Measurements from ENCODE around the gene YPEL3.

YPEL3 gene

DNA sequence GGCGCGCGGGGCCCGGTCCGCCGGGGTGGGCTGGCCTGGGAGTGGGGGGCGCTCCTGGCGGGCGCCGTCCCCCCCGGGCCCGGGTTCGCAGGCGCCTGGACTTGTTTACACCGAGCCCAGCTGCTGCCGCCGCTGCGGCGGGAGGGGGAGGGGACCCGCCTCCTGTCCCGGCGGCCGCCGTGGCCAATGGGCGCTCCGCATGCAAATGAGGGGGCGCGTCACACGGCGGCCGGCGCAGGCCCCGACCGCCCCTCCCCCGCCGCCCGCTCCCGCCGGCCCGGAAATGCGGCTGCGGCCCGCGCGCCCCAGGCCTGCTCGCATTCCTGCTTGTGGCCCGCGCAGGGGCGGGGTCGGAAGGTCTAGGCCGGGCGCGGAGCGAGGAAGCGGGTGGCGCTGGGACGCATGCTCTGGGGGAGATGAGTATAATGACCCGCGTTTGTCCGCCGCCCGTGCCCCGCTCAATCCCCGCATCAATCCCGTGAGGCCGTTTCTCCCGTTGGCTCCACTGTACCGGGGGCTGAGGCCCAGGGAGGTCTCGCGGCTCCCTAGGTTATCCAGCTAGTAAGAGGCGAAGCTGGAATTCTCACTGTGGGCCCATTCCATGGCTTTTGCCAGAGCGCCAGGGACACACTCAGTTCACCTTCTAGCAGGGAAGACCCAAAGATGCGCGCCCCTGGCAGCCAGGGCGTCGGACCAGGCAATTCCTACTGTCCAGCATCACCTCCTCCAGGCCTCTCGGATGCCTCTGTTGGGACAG lies at the start of gene YPEL3:
YPEL3 (minus strand) TSS at position 109 of the 757 bp plus-strand sequence. CDS start 731 bp downstream, outside the sequence.
- peak; percentile 98 for DNase-seq (ENCODE audit: extremely low spot score)
- CTCF ChIA-PET, result interaction anchor here (0.9 kb wide), 1 partner anchor 16 kb away, joined by 3 read pairs; no protein-coding TSS in a partner anchor
- POLR2A ChIA-PET, result no interaction called here
- TF ChIP-seq, protein P1, sequence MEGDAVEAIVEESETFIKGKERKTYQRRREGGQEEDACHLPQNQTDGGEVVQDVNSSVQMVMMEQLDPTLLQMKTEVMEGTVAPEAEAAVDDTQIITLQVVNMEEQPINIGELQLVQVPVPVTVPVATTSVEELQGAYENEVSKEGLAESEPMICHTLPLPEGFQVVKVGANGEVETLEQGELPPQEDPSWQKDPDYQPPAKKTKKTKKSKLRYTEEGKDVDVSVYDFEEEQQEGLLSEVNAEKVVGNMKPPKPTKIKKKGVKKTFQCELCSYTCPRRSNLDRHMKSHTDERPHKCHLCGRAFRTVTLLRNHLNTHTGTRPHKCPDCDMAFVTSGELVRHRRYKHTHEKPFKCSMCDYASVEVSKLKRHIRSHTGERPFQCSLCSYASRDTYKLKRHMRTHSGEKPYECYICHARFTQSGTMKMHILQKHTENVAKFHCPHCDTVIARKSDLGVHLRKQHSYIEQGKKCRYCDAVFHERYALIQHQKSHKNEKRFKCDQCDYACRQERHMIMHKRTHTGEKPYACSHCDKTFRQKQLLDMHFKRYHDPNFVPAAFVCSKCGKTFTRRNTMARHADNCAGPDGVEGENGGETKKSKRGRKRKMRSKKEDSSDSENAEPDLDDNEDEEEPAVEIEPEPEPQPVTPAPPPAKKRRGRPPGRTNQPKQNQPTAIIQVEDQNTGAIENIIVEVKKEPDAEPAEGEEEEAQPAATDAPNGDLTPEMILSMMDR (IDR thresholded peaks at IDR 0.05; ENCODE audit: control extremely low read depth, extremely low read depth, low read depth, missing control alignments), result no peak

GRCh38 chr16:30145657-30146056 lies 49.6 kb upstream of the YPEL3 start:
- ChIA-PET POLR2A (no interaction called here), CTCF (interaction anchor here (1.0 kb wide), 1 partner anchor 8 kb away, joined by 4 read pairs; no protein-coding TSS in a partner anchor)
- TF ChIP-seq, protein P1 (IDR thresholded peaks at IDR 0.05; ENCODE audit: control extremely low read depth, extremely low read depth, low read depth, missing control alignments), result no peak
- no peak for DNase-seq (ENCODE audit: extremely low spot score)

- DNase-seq (ENCODE audit: extremely low spot score), result no peak
- TF ChIP-seq, protein P1 (IDR thresholded peaks at IDR 0.05; ENCODE audit: control extremely low read depth, extremely low read depth, low read depth, missing control alignments), result no peak
- CTCF ChIA-PET, result no interaction called here
- POLR2A ChIA-PET, result no interaction called here
Measured at GRCh38 chr16:30144917-30145316, 48.9 kb upstream of the YPEL3 start.

GRCh38 chr16:30144017-30144416 lies 48.0 kb upstream of the YPEL3 start:
- DNase-seq (ENCODE audit: extremely low spot score), result no peak
- TF ChIP-seq, protein P1 (IDR thresholded peaks at IDR 0.05; ENCODE audit: control extremely low read depth, extremely low read depth, low read depth, missing control alignments), result no peak
- ChIA-PET CTCF (no interaction called here), POLR2A (no interaction called here)

GRCh38 chr16:30143347-30143702 lies 47.3 kb upstream of the YPEL3 start:
- DNase-seq (ENCODE audit: extremely low spot score), result no peak
- POLR2A ChIA-PET, result interaction anchor here (0.5 to 0.6 kb wide), 2 partner anchors 37 to 299 kb away, joined by 4 to 5 read pairs; no protein-coding TSS in a partner anchor
- CTCF ChIA-PET, result interaction anchor here (0.6 to 1.0 kb wide), 4 partner anchors 9 to 52 kb away, joined by 3 to 5 read pairs (median 4); partner anchors contain the start of gene TBX6
- TF ChIP-seq, protein P1 (IDR thresholded peaks at IDR 0.05; ENCODE audit: control extremely low read depth, extremely low read depth, low read depth, missing control alignments), result no peak

DNA sequence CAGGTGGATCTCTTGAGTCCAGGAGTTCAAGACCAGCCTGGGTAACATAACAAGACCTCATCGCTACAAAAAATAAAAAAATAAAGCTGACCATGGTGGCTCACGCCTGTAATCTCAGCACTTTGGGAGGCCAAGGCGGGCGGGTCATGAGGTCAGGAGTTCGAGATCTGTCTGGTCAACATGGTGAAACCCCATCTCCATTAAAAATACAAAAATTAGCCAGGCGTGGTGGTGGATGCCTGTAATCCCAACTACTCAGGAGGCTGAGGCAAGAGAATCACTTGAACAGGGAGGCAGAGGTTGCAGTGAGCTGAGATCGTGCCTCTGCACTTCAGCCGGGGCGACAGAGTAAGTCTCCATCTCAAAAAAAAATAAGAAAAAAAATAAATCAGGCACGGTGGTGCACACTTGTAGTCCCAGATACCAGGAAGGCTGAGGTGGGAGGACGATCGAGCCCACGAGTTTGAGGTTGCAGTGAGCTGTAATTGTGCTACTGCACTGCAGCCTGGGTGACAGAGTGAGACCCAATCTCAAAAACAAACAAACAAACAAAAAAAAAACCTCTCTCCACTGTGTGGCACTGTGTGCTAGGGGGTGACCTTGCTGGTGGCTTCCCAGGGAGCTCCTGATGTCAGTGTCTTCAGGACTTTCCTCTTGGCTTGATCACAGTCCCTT lies 46.8 kb upstream of the YPEL3 start:
- ChIA-PET POLR2A (interaction anchor here (0.5 to 0.6 kb wide), 2 partner anchors 38 to 299 kb away, joined by 4 to 5 read pairs; no protein-coding TSS in a partner anchor), CTCF (interaction anchor here (0.6 to 1.0 kb wide), 4 partner anchors 10 to 51 kb away, joined by 3 to 5 read pairs (median 4); partner anchors contain the start of gene TBX6)
- TF ChIP-seq, protein P1 (IDR thresholded peaks at IDR 0.05; ENCODE audit: control extremely low read depth, extremely low read depth, low read depth, missing control alignments), result peak; percentile 27

More for the DNA sequence above, 46.8 kb upstream of the YPEL3 start:
- DNase-seq (ENCODE audit: extremely low spot score), result peak; percentile 59
